Measurements from ENCODE around the gene PDZD2.

GRCh38 chr5:32102254-32102986 lies 463.5 kb downstream of the PDZD2 start:
- no peak for TF ChIP-seq POLR2A (IDR thresholded peaks at IDR 0.05)
- TF ChIP-seq CTCF (IDR thresholded peaks at IDR 0.05): no peak

Data from heart left ventricle (tissue), 13 donors.